GM21576 (cell line): ENCODE results near the gene ZNF221.
A peak's percentile ranks its signal among the peaks of the same experiment; 100 is the strongest.
"Not testable (repeated sequence)": the region's sequence is repeated elsewhere in the genome, so short reads cannot be mapped to it uniquely, and the experiment has no call there.

ENCODE experiments used
- ATAC-seq: cut with Tn5 transposase; IDR thresholded peaks from one replicate; pipeline ENCODE4 v1.9.1; 2021; ENCODE audit warnings: mild to moderate bottlenecking, moderate library complexity; ENCODE audit not compliant: unreplicated experiment

ZNF221 gene

DNA sequence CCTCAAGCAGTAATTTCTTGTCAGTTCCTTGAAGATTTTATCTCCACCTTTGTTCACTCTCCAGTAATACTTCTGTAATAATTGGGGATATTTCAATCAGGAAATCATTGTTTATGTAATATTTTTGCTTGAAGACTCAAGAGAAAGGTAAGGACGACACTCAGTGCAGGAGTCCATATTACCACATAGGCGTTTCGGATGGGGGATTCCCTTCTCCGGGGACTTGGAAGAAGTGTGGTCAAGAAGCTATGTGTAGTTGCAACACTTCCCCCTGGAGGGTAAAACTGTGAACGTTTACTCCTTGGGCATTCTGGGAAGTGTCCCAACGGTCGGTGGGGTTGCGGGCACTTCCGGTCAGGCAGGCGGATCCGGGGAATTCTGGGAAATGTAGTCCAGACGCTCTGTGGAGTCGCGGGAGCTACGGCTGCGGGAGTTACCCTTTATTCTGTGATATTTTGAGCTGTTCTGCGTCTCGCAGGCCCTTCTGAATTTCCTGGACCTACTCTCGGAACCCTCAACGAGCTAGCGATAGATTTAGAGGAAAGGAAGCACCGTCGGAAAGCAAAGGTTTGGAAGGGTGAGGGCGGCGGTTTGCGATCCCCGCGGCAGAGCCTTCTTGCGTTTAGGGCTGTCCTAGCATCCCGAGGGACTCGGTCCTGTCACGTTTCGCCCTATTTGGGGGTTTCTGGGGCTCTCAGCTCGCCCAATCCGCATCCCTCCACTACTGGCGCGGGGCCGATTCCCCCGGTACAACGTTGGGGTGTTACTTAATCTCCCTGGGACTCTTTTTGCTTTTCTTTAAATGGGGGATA is at the start of gene ZNF221:
TSS of gene ZNF221 (plus strand) at position 395 of the 812 bp plus-strand sequence. CDS start 11,499 bp downstream, outside the sequence.
- peak; percentile 77 for ATAC-seq

GRCh38 chr19:43901395-43902390 is 49.3 kb upstream of the ZNF221 start:
- no peak for ATAC-seq

GRCh38 chr19:43902399-43902798 is 48.6 kb upstream of the ZNF221 start:
- no peak for ATAC-seq

DNA sequence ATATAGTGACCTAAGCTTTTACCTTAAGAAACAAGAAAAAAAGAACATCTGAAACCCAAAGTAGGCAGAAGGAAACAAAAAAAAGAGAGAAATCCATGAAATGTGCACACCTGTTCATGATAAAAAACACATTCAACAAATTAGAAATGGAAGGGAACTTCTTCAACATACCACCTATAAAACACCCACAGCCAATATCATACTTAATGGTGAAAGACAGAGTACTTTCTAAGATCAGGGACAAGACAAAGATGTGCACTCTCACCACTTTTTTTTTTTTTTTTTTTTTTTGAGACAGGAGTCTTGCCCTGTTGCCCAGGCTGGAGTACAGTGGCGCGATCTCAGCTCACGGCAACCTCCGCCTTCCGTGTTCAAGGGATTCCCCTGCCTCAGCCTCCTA is 45.1 kb upstream of the ZNF221 start:
- no peak for ATAC-seq

DNA sequence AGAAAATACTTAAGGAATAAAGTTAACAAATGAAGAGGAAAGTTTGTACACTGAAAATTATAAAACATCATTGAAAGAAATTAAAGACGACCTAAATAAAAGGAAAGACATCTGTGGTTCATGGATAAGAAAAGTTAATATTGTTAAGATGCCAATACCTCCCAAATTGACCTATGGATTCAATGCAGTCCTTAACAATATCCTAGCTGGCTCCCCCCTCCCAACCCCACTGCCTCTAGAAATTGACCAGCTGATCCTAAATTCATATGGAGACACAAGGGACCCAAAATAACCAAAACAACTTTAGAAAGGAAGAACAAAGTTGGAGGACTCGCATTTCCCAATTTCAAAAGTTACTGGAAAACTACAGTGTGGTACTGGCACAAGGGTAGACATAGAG is 44.3 kb upstream of the ZNF221 start:
- ATAC-seq = no peak

DNA sequence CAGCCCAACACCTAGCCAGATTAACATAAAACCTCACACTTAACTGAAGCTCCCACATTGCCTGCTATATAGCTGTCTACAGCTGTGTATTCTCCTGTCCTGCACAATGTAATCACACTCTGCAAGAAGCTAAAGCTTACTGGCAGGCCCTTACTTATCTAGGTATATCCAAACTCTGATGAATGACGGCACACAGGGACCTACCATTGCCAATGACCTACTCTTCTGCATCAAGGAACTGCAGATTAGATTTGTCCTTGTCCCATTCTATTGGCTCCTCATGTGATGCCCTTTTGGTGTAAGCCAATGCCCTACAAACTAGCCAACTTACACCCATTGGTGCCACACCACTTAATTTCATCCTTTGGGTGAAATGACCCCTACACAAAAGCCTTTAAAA is 42.4 kb upstream of the ZNF221 start:
- ATAC-seq = no peak

DNA sequence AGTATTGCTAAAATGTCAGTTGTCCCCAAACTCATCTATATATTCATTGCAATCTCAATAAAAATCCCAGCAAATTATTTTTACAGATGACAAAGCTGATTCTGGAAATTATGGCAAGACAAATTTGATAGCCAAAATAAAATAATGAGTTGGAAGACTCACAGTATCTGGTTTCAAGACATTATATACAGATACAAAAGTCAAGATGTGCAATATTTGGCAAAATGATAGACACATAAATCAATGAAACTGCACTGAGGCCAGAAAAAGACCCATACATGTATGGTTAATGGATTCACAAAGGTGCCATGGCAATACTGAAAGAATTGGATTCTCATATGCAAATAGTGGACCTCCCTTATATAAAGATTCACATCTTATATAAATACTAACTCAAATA is 40.1 kb upstream of the ZNF221 start:
- no peak for ATAC-seq

- ATAC-seq = no peak
Measured at GRCh38 chr19:43913383-43913782, 37.6 kb upstream of the ZNF221 start.

DNA sequence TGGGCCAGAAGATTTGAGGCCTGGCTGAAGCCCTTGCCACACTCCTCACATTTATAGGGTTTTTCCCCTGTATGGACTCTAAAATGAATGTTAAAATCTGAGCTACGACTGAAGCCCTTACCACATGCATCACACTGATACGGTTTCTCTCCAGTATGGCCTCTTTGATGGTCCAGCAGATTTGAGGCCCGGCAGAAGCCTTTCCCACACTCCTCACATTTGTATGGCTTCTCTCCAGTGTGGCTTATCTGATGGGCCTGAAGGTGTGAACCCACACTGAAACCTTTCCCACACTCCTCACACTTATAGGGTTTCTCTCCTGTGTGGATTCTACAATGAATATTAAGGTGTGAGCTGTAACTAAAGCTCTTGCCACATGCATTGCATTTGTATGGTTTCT is 37.0 kb upstream of the ZNF221 start:
- ATAC-seq = no peak

GRCh38 chr19:43923875-43924274 is 27.2 kb upstream of the ZNF221 start:
- no peak for ATAC-seq

DNA sequence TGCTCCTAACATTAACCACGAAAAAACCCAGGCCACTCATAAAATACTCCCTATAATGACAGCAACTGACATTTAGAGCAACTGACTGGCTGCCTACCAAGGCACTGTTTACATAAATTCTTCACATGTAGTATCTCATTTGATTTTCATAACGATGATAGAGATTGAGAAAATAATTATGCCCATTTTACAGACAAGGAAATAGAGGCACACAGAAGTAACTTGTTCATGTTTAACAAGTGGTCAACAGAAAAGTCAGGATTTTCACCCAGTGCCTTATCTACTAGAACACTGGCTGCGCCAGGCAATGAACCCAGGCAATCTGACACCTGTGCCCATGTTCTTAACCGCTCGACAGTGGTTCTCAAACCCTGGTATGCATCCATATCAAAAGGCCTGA is 22.2 kb upstream of the ZNF221 start:
- ATAC-seq = no peak

DNA sequence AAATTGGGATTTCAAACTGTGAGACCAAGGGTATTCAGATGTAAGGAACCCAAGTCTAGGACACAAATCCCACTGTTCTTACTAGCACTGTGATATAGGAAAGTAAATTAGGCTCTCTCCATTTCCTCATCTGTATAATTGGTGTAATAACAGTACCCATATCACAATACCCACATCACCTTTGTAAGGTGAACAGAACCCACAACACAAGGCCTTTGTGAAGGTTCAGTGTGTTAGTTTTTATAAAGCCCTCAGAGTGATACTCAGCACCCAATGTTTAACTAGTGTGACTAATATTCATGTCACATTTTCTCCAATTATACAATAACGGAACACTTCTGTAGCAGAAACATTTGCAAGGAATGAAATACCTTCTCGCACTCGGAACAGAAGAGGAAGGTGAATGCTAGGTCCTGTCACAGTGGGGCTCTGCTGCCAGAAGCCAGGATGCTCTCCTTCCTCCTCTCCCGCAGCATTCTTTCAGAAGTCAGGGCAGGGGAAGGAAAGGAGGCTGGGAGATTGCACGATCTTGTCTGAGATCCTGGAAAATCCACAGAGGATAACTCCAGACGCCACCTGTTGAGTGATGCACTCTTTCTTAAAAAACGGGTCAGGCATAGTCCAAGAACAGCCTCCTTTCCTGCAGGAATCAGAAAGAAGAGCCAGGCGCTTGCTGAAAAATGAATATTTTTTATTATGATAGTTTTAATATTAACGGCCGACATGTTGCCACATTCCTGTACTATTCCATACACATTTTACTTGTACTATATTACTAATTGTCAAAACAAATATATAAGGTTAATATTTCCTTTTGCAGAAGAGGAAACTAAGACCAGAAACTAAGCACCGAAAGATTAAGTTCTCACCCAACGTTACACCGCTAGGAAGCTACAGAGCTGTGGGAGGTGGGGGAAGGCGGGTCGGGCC is 16.7 kb upstream of the ZNF221 start:
- no peak for ATAC-seq

DNA sequence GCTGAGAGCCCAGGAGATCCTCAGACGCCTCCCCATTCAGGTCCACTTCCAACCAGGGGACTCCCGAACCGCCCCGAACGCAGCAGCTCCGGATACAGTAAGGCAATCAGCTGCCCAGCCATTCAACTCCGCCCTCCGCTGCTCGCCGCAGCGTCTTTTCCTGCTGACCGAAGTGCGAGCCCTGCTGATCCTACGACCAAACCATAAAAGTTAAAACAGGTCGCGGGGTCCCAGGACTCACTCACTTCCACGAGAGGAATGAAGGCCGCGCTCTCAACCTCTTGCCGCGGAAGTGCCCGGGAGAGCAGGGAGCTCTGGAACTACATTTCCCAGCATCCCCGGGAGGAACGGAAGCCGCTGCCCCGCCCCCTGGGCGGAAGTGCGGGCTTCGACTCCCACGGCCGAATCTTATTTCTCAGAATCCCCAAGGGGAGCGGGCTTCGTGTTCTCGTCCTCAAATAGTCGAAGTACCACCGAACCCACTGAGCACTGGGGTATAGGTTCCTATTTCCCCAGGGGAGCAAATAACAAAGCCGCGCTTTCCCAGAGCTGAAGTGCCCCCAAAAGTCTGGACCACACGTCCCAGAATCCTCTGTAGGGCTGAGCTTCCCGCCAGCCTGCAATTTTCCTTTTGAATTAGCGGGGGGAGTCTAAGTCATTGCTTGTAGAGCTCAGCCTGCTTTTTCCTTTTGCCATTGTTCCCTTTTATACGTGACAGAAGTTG is 15.9 kb upstream of the ZNF221 start, which contains the start of gene ZNF45:
TSS of gene ZNF45 (minus strand) at position 298 of the 724 bp plus-strand sequence. CDS start 13,097 bp downstream, outside the sequence.
- ATAC-seq = peak; percentile 95

DNA sequence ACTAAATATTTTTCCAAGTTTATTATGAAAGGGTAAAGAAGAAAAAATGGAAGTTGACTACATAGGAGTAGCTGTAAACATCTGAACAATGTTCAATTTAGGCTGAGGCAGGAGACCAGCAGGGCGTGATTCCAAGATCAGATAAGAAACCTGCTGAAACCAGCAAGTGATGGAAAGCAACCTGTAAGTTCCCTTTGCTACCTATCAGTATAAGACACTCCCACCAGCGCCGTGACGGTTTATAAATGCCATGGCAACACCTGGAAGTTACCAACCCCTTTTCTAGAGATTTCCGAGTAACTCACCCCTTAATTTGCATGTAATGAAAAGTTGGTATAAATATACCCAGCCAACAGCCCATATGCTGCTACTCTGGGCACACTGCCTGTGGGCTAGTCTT is 14.8 kb upstream of the ZNF221 start:
- no peak for ATAC-seq

DNA sequence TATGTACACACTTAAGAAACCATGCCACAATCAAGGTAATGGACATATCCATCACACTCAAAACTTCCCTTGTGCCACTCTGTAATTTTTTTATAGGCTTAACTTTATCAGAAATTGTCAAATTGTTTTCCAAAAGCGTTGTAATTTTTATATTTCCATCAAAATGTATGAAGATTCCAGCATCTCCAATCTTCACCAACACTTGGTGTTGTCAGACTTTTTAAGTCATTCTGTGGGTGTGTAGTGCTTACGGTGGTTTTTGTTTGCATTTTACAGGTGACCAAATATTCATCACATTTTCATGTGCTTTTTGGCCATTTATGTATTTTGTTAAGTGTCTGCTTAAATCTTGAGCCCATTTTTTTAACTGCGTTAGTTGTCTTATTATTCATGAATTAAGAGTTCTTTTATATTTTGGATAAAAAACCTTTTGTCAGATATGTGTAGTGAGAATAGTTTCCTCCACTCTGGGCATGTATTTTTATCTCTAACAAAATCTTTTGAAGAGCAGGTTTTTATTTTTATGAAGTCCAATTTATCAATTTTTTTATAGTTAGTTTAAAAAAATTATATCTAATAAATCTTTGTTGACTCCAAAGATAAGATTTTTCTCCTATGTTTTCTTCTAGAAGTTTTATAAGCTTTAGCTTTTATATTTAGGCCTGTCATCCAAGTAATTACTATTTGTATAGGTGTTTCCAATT is 11.3 kb upstream of the ZNF221 start:
- no peak for ATAC-seq

DNA sequence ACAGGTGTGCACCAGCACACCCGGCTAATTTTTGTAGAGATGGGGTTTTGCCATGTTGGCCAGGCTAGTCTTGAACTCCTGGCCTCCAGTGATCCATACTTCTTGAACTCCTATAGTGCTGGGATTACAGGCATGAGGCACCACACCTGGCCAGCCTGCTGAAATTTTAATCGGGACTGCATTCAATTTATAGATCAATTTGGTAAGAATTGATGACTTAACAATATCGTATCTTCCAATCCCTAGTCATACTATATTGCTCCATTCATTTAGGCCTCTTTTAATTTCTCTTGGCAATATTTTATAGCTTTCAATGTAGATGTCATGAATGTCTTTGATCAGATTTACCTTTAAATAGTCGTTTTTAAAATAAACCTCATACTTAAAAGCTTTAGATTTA is 10.3 kb upstream of the ZNF221 start:
- ATAC-seq = no peak

- ATAC-seq = no peak
Measured at GRCh38 chr19:43941209-43941608, 9.8 kb upstream of the ZNF221 start.

GRCh38 chr19:43947412-43947811 is 3.6 kb upstream of the ZNF221 start:
- not testable (repeated sequence) for ATAC-seq

DNA sequence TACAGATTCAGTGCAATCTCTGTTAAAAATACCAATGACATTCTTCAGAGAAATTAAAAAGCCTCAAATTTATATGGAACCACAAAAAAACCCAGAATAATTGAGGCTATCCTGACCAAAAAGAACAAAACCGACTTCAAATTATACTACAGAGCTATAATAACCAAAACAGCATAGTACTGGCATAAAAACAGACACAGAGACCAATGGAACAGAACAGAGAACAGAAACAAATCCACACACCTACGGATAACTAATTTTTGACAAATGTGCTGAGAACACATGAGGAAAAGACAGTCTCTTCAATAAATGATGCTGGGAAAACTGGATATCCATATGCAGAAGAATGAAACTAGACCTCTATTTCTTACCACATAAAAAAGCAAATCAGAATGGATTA is 1.2 kb upstream of the ZNF221 start:
- ATAC-seq = not testable (repeated sequence)
